ENCODE data around the gene KDM3A.

- TF ChIP-seq POLR2A (IDR thresholded peaks at IDR 0.05) (no peak), CTCF (IDR thresholded peaks at IDR 0.05) (no peak), POLR2AphosphoS5 (IDR thresholded peaks at IDR 0.05) (no peak), EP300 (IDR thresholded peaks at IDR 0.05) (no peak)
Observed at GRCh38 chr2:86525421-86526340, 84.5 kb downstream of the KDM3A start.
